ENCODE data around the gene CRYGB. TPM values are rescaled to one million over a fixed set of nuclear protein-coding genes. Genes with fewer than 3 reads are reported as not detected.

CRYGB gene
- total RNA-seq, 1 experiment from 2014 or later = not detected

DNA sequence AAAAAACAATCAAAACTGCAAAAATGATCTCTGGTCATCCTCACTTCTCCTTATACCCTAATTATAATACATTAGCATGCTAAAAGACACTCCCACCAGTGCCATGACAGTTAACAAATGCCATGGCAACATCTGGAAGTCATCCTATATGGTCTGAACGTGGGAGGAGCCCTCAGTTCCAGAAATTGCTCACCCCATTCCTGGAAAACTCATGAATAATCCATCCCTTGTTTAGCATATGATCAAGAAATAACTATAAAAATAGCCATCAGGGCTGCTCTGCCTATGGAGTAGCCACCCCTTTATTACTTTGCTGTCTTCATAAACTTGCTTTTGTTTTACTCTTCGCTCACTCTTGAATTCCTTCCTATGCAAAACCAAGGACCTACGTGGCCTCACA, 49.6 kb upstream of the CRYGB start (continued):
- TF ChIP-seq, protein P1, sequence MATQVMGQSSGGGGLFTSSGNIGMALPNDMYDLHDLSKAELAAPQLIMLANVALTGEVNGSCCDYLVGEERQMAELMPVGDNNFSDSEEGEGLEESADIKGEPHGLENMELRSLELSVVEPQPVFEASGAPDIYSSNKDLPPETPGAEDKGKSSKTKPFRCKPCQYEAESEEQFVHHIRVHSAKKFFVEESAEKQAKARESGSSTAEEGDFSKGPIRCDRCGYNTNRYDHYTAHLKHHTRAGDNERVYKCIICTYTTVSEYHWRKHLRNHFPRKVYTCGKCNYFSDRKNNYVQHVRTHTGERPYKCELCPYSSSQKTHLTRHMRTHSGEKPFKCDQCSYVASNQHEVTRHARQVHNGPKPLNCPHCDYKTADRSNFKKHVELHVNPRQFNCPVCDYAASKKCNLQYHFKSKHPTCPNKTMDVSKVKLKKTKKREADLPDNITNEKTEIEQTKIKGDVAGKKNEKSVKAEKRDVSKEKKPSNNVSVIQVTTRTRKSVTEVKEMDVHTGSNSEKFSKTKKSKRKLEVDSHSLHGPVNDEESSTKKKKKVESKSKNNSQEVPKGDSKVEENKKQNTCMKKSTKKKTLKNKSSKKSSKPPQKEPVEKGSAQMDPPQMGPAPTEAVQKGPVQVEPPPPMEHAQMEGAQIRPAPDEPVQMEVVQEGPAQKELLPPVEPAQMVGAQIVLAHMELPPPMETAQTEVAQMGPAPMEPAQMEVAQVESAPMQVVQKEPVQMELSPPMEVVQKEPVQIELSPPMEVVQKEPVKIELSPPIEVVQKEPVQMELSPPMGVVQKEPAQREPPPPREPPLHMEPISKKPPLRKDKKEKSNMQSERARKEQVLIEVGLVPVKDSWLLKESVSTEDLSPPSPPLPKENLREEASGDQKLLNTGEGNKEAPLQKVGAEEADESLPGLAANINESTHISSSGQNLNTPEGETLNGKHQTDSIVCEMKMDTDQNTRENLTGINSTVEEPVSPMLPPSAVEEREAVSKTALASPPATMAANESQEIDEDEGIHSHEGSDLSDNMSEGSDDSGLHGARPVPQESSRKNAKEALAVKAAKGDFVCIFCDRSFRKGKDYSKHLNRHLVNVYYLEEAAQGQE (IDR thresholded peaks at IDR 0.05; ENCODE audit: low read depth) = no peak
- TF ChIP-seq TCF7L2 (IDR thresholded peaks at IDR 0.05; ENCODE audit: borderline replicate concordance, extremely low read depth, insufficient read depth, insufficient read length) (no peak), JUND (IDR thresholded peaks at IDR 0.05) (no peak), ELF1 (IDR thresholded peaks at IDR 0.05; ENCODE audit: borderline replicate concordance, low read depth) (no peak), SRF (IDR thresholded peaks at IDR 0.05; ENCODE audit: low read depth) (no peak), CEBPB (IDR thresholded peaks at IDR 0.05; ENCODE audit: low read depth) (no peak)

DNA sequence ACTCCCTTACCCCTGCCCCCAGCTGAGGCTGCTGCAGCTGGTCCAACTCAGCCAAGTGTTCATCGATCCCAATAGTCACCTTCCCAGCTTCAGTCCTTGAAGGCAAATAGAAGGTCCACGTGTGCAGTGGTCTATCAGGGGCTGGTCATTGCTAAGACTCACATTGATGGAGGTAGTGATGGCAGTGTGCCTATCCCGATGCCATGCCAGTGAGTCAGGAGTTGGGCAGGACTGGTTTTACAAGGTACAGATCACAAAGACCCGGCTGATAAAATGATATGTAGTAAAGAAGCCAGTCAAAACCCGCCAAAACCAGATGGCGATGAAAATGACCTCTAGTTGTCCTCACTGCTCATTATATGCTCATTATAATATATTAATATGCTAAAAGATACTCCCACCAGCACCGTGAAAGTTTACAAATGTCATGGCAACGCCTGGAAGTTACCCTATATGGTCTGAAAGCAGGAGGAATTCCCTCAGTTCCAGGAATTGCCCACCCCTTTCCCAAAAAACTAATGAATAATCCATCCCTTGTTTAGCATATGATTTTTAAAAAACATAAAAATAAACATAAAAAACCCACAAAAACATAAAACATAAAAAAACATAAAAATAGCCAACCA, 46.8 kb upstream of the CRYGB start:
- H3K4me2 ChIP-seq (ENCODE audit: low read length) = peak overlapping the region; percentile 22; the same call in 1 of the 2 replicates

More for the DNA sequence above, 46.8 kb upstream of the CRYGB start:
- H3K4me1 ChIP-seq (ENCODE audit: control insufficient read depth in 1 of 2, insufficient read depth in 2 of 2, low read length in 2 of 2) = peaks cover 6 to 11% of the 10 kb centered on the region in 2 experiments; a peak in 3 of 4 replicates
- TF ChIP-seq RAD21 (IDR thresholded peaks at IDR 0.05; ENCODE audit: low read depth) (no peak), FOSL1 (IDR thresholded peaks at IDR 0.05; ENCODE audit: low read depth) (no peak), EZH2 (IDR thresholded peaks at IDR 0.05) (no peak), CEBPB (IDR thresholded peaks at IDR 0.05; ENCODE audit: low read depth) (no peak), ZFX (IDR thresholded peaks at IDR 0.05) (no peak), EZH2phosphoT487 (IDR thresholded peaks at IDR 0.05; ENCODE audit: borderline replicate concordance) (no peak), SP1 (IDR thresholded peaks at IDR 0.05; ENCODE audit: low read depth) (no peak)
- TF ChIP-seq, protein P2, sequence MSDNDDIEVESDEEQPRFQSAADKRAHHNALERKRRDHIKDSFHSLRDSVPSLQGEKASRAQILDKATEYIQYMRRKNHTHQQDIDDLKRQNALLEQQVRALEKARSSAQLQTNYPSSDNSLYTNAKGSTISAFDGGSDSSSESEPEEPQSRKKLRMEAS (IDR thresholded peaks at IDR 0.05) = no peak
- TF ChIP-seq, protein P3, sequence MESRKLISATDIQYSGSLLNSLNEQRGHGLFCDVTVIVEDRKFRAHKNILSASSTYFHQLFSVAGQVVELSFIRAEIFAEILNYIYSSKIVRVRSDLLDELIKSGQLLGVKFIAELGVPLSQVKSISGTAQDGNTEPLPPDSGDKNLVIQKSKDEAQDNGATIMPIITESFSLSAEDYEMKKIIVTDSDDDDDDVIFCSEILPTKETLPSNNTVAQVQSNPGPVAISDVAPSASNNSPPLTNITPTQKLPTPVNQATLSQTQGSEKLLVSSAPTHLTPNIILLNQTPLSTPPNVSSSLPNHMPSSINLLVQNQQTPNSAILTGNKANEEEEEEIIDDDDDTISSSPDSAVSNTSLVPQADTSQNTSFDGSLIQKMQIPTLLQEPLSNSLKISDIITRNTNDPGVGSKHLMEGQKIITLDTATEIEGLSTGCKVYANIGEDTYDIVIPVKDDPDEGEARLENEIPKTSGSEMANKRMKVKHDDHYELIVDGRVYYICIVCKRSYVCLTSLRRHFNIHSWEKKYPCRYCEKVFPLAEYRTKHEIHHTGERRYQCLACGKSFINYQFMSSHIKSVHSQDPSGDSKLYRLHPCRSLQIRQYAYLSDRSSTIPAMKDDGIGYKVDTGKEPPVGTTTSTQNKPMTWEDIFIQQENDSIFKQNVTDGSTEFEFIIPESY (IDR thresholded peaks at IDR 0.05; ENCODE audit: extremely low read depth, insufficient replicate concordance, low read length) = no peak
- TF ChIP-seq, protein P4, sequence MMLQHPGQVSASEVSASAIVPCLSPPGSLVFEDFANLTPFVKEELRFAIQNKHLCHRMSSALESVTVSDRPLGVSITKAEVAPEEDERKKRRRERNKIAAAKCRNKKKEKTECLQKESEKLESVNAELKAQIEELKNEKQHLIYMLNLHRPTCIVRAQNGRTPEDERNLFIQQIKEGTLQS (IDR thresholded peaks at IDR 0.05) = no peak
- intact Hi-C loops (cut with micrococcal nuclease) = no loop called here
- ATAC-seq (peak; percentile 36; the same call in 1 of the 2 replicates), DNase-seq (ENCODE audit: low read depth, low spot score) (no peak)
- H3K4me3 ChIP-seq (replicated peaks in 1 of 2; ENCODE audit: low read depth in 1 of 2, low read length in 2 of 2) = no peak overlapping the region
- H2AFZ ChIP-seq (ENCODE audit: low read depth, low read length, poor library complexity, severe bottlenecking) = peak overlapping the region; percentile 52
- no peak overlapping the region for H3K27ac ChIP-seq (ENCODE audit: low read depth, low read length)
- H4K20me1 ChIP-seq (ENCODE audit: insufficient read depth) = no peaks in the 10 kb centered on the region
- H3K27me3 ChIP-seq (ENCODE audit: insufficient read depth, low read length) = no peaks in the 10 kb centered on the region
- H3K79me2 ChIP-seq (ENCODE audit: insufficient read depth, low read length) = no peaks in the 10 kb centered on the region
- BruUV-seq (replicated peaks) = no TSS peak
- H3K9me3 ChIP-seq (ENCODE audit: control insufficient read depth in 1 of 2, insufficient read depth in 1 of 2, low read depth in 1 of 2, low read length in 2 of 2) = no peaks in the 10 kb centered on the region
- no peaks in the 10 kb centered on the region for H3K36me3 ChIP-seq (ENCODE audit: control insufficient read depth in 1 of 2, insufficient read depth in 2 of 2, low read length in 2 of 2)
- ChIA-PET POLR2A (no interaction called here), CTCF (no interaction called here), RAD21 (ENCODE audit: low non-redundant PET in 1 of 2, low total read pairs in 2 of 2, uncharacterized antibody in 2 of 2, unreplicated experiment in 2 of 2) (no interaction called here)
- H3K9me2 ChIP-seq (ENCODE audit: insufficient read depth) = no peaks in the 10 kb centered on the region
- no peak overlapping the region for H3K9ac ChIP-seq (ENCODE audit: low read length)
